Measurements from ENCODE around the gene SPEM2.
A peak's percentile ranks its signal among the peaks of the same experiment; 100 is the strongest.

Gene SPEM2

GRCh38 chr17:7437950-7438614, 12.7 kb downstream of the SPEM2 start:
- TF ChIP-seq, protein P1, sequence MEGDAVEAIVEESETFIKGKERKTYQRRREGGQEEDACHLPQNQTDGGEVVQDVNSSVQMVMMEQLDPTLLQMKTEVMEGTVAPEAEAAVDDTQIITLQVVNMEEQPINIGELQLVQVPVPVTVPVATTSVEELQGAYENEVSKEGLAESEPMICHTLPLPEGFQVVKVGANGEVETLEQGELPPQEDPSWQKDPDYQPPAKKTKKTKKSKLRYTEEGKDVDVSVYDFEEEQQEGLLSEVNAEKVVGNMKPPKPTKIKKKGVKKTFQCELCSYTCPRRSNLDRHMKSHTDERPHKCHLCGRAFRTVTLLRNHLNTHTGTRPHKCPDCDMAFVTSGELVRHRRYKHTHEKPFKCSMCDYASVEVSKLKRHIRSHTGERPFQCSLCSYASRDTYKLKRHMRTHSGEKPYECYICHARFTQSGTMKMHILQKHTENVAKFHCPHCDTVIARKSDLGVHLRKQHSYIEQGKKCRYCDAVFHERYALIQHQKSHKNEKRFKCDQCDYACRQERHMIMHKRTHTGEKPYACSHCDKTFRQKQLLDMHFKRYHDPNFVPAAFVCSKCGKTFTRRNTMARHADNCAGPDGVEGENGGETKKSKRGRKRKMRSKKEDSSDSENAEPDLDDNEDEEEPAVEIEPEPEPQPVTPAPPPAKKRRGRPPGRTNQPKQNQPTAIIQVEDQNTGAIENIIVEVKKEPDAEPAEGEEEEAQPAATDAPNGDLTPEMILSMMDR (IDR thresholded peaks at IDR 0.05; ENCODE audit: low read depth, low read length): no peak
- H3K36me3 ChIP-seq: no peaks in the 10 kb centered on the region
- DNase-seq: peak; percentile 63
- H3K4me3 ChIP-seq (ENCODE audit: low read depth, low read length): peak overlapping the region; percentile 57
- peaks cover 9% of the 10 kb centered on the region for H3K27me3 ChIP-seq
- H3K4me1 ChIP-seq: no peaks in the 10 kb centered on the region
- H3K9me3 ChIP-seq: no peaks in the 10 kb centered on the region

DNA sequence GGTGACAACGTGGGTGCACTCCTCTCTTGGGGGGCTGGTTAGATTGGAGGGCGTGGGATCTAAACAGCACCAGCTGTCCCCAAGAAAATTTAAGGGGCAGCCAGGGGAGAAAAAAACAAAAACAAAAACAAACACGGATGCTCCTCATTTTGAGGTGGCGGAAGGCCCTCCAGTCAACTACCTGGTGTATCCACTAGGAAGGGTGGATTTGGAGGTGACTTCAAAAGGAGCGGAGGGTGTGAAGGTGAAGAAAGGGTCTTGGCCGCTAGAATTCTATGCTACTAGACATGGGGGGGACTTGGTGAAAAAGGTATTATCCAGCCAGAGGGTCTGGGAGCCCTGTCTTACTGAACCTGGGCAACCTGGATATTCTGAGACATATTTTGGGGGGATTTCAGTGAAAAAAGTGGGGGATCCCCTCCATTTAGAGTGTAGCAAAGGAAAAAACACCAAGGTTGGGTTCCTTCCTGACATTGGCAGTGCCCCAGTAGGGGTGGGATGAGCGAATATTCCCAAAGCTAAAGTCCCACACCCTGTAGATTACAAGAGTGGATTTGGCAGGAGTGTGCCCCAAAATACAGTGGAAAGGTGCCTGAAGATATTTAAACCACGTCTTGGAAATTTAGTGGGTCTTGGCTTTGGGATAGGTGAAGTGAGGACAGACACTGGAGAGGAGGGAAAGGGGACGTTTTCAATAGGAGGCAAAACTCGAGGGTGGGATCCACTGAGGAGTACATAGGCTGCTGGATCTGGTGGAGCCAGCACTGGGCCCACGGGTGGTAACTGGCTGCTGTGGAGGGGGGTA, 13.4 kb downstream of the SPEM2 start:
- H3K27me3 ChIP-seq: peaks cover 9% of the 10 kb centered on the region
- no peak for DNase-seq
- peak overlapping the region; percentile 57 for H3K4me3 ChIP-seq (ENCODE audit: low read depth, low read length)
- no peaks in the 10 kb centered on the region for H3K4me1 ChIP-seq
- TF ChIP-seq, protein P1 (IDR thresholded peaks at IDR 0.05; ENCODE audit: low read depth, low read length): no peak
- H3K9me3 ChIP-seq: no peaks in the 10 kb centered on the region
- no peaks in the 10 kb centered on the region for H3K36me3 ChIP-seq

GRCh38 chr17:7439462-7440112, 14.2 kb downstream of the SPEM2 start, which contains the start of gene FGF11:
Gene FGF11 (plus strand): TSS chr17:7439512. CDS start chr17:7439621, 109 bp downstream.
- peak within 1 kb of the TSS; percentile 67 for H3K4me3 ChIP-seq (ENCODE audit: low read depth, low read length)
- TF ChIP-seq, protein P1 (IDR thresholded peaks at IDR 0.05; ENCODE audit: low read depth, low read length): no peak
- H3K36me3 ChIP-seq: no peaks in the 10 kb centered on the region
- no peak for DNase-seq
- H3K4me1 ChIP-seq: no peaks in the 10 kb centered on the region
- no peaks in the 10 kb centered on the region for H3K9me3 ChIP-seq
- peaks cover 9% of the 10 kb centered on the region for H3K27me3 ChIP-seq

DNA sequence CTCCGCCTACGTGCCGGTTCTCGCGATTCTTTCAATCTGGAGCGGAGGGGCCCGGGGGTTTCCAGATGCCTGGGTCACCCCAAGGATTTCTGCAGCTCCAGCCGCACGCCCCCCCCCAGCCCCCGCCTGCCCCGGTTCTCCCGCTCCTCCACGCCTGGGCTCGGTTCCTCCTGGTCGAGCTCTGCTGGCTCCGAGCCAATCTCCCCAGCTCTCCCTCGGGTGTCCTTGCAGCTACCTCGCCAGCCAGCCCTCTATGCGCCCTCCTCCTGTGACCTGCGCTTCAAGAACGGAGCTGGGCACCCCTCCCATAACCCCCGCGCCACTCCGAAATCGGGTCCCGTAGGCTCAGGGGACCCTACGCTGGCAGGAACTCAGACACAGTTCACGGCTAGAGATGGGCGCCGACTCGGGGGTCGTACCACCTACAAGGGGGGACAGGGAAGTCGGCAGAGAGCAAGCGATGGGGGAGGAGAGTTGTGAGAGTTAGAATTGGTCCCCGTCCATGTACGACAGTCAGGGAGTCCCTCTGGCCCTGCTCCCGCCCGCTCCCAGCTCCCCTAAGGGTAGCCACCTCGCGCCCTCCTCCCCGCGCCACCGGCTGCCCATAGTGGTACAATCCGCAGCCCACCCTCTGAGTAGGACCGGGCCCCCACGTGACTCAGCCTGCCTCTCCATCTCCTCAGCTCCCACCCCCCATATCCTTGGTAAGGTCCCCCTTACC, 14.9 kb downstream of the SPEM2 start:
- DNase-seq: peak; percentile 65
- H3K9me3 ChIP-seq: no peaks in the 10 kb centered on the region
- peaks cover 9% of the 10 kb centered on the region for H3K27me3 ChIP-seq
- TF ChIP-seq, protein P1 (IDR thresholded peaks at IDR 0.05; ENCODE audit: low read depth, low read length): no peak
- H3K4me3 ChIP-seq (ENCODE audit: low read depth, low read length): peak overlapping the region; percentile 67
- H3K36me3 ChIP-seq: no peaks in the 10 kb centered on the region
- no peaks in the 10 kb centered on the region for H3K4me1 ChIP-seq

DNA sequence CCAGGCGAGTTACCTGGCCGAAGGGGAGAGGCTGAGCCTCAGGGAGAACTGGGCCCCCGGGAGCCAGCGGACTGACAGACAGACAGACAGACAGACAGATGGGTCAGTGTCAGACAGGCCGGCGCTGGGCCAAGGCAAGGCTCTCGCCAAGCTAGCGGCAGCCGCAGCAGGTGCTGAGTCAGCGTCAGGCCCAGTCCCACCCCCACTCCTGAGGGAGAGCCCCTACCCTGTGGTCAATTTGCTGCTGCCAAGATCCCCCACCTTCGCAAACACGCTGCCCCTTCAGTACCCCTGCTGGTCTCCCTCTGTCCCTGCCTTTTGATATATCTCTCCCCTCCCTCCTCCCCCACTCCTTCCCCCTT, 15.4 kb downstream of the SPEM2 start:
- Histone ChIP-seq H3K36me3 (no peaks in the 10 kb centered on the region), H3K27me3 (peaks cover 9% of the 10 kb centered on the region), H3K4me3 (ENCODE audit: low read depth, low read length) (peak overlapping the region; percentile 67), H3K4me1 (no peaks in the 10 kb centered on the region), H3K9me3 (no peaks in the 10 kb centered on the region)
- DNase-seq: peak; percentile 56
- TF ChIP-seq, protein P1 (IDR thresholded peaks at IDR 0.05; ENCODE audit: low read depth, low read length): no peak
